Fibroblast of skin of abdomen (primary cell): ENCODE results near the gene STAT6. TPM values are rescaled to one million over a fixed set of nuclear protein-coding genes. Genes with fewer than 3 reads are reported as not detected.

Experiments
- DNase-seq: peaks from one replicate; pipeline ENCODE4 v3.0.0-alpha.2; 2013
- polyA plus RNA-seq, 2 experiments: library from polyadenylated mRNA; unstranded; fragments of 120-200 nt; gene quantifications; one replicate each; pipeline ENCODE4 v1.2.1, GENCODE V29; 2013; ENCODE audit not compliant: insufficient read length in 2 of 2

STAT6 gene
- polyA plus RNA-seq (2013, experiment 1 of 2; ENCODE audit: insufficient read length), result 77.5 TPM
- 73.1 TPM for polyA plus RNA-seq (2013, experiment 2 of 2; ENCODE audit: insufficient read length)

GRCh38 chr12:57111031-57111734, at the start of gene STAT6:
Gene STAT6 (minus strand): TSS chr12:57111362. CDS start chr12:57108278, 3,084 bp downstream.
- DNase-seq, result peak; percentile 84

GRCh38 chr12:57160741-57161140, 49.6 kb upstream of the STAT6 start:
- DNase-seq, result no peak

- no peak for DNase-seq
These were observed 48.9 kb upstream of the STAT6 start for GRCh38 chr12:57160040-57160439.

GRCh38 chr12:57159311-57159710, 48.1 kb upstream of the STAT6 start:
- DNase-seq, result no peak

GRCh38 chr12:57158665-57159064, 47.5 kb upstream of the STAT6 start:
- no peak for DNase-seq

- no peak for DNase-seq
These were observed 47.0 kb upstream of the STAT6 start for GRCh38 chr12:57158186-57158585.

GRCh38 chr12:57157588-57158173, 46.5 kb upstream of the STAT6 start:
- DNase-seq, result no peak

- no peak for DNase-seq
These were observed 45.7 kb upstream of the STAT6 start for GRCh38 chr12:57156701-57157403.

GRCh38 chr12:57154804-57155434, 43.8 kb upstream of the STAT6 start:
- DNase-seq, result no peak

- DNase-seq, result no peak
These were observed 42.9 kb upstream of the STAT6 start for GRCh38 chr12:57154076-57154475.

GRCh38 chr12:57153415-57153997, 42.3 kb upstream of the STAT6 start:
- no peak for DNase-seq

- DNase-seq, result no peak
These were observed 41.5 kb upstream of the STAT6 start for GRCh38 chr12:57152639-57153038.

GRCh38 chr12:57151741-57152630, 40.8 kb upstream of the STAT6 start:
- DNase-seq, result peak; percentile 85

- no peak for DNase-seq
These were observed 39.3 kb upstream of the STAT6 start for GRCh38 chr12:57150400-57151000.

- peak; percentile 72 for DNase-seq
These were observed 38.2 kb upstream of the STAT6 start for GRCh38 chr12:57149245-57149900.

- DNase-seq, result peak; percentile 55
These were observed 37.5 kb upstream of the STAT6 start for GRCh38 chr12:57148469-57149244.

GRCh38 chr12:57146961-57147944, 36.1 kb upstream of the STAT6 start, which contains the start of gene LRP1-AS:
Gene LRP1-AS (minus strand): TSS chr12:57147619.
- peak; percentile 62 for DNase-seq

GRCh38 chr12:57146092-57146491, 34.9 kb upstream of the STAT6 start:
- DNase-seq, result no peak
